K562 (cell line): ENCODE results near the gene CDC25B.

ENCODE experiments used
- CREB3 ChIP-seq: fragments of 450-650 bp; conservative IDR thresholded peaks from 2 replicates; pipeline ENCODE4 v1.6.1; 2016; ENCODE audit warnings: missing genetic modification characterization, low read depth, mild to moderate bottlenecking, missing compliant biosample characterization, moderate library complexity
- ELK1 ChIP-seq: sonication (generic); formaldehyde crosslinking; IDR thresholded peaks from 2 replicates; pipeline ENCODE4 v1.8.1; 2022; ENCODE audit warnings: missing genetic modification reagents
- LEF1 ChIP-seq: fragments of 450-650 bp; IDR thresholded peaks from 2 replicates; pipeline ENCODE4 v1.6.1; 2016; ENCODE audit warnings: mild to moderate bottlenecking
- PHB ChIP-seq: fragments of 250-450 bp; sonication (Bioruptor Pico); IDR thresholded peaks from 2 replicates; pipeline ENCODE4 v1.5.0; 2021
- PRMT5 ChIP-seq: sonication (generic); formaldehyde crosslinking; IDR thresholded peaks from 2 replicates; pipeline ENCODE4 v1.5.0; 2020; ENCODE audit warnings: missing genetic modification reagents
- RAD21 ChIP-seq, 2 experiments: fragments of 250-450 bp in 1 of 2; fragments of 450-650 bp in 1 of 2; sonication (Bioruptor Pico) in 1 of 2; formaldehyde crosslinking in 1 of 2; IDR thresholded peaks in 1 of 2; conservative IDR thresholded peaks in 1 of 2; 2 replicates each; pipeline versions ENCODE4 v1.4.0 to v1.8.0; 2020 to 2022; ENCODE audit warnings: mild to moderate bottlenecking in 2 of 2, moderate library complexity in 1 of 2
- TCF7 ChIP-seq: sonication (generic); IDR thresholded peaks from 2 replicates; pipeline ENCODE4 v1.6.1; 2016; ENCODE audit warnings: antibody characterized with exemption, borderline replicate concordance
- TF ChIP-seq, protein P1 (sequence below), 3 experiments: IDR thresholded peaks in 2 of 3; conservative IDR thresholded peaks in 1 of 3; 2 replicates each; pipeline ENCODE4 v1.5.1; 2011 to 2012; ENCODE audit warnings: low read length in 3 of 3, mild to moderate bottlenecking in 3 of 3, control low read depth in 2 of 3, improper control_type of control experiment in 1 of 3, inconsistent platforms in 1 of 3, low read depth in 1 of 3, mixed read lengths in 1 of 3, moderate library complexity in 1 of 3; ENCODE audit not compliant: insufficient read depth in 2 of 3

DNA sequence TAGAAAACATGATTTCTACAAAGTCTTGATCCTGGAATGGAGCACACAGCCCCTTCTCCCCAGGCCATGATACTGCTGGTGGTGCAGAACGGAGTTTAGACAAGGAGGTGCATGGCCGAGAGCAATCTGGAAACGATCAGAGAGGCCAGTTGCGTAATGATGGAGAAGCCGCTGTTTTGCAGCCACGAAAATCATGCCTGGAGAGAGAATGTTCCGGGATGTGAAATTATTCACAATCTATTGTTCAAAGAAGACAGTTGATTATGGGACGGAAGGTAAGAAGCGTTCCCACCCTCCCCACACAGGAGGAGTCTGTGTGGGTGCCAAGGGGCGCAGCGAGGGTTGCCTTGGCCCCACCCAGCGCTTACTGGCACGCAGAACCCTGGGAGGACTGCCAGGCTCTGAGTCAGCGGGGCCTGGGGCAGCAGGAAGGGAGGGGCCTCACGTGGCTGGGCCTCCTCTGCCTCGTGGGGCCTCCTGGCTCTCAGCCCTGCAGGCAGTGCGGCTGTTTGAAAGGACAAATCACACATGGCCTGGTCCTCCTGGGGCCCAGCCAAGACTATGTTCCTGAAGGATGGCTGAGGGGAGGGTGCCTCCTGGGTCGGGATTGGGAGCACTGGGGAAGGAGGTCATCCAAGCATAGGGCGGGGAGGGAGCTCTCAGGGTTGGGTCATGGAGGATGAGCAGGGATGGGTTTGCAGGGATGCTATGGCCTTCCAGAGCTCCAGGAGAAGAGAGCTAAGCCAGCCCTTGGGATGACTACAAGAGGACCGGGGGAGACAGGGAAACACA, 15.6 kb downstream of the CDC25B start:
- TF ChIP-seq LEF1: no peak
- TF ChIP-seq ELK1: no peak
- no peak for TF ChIP-seq PRMT5
- TF ChIP-seq, protein P1, sequence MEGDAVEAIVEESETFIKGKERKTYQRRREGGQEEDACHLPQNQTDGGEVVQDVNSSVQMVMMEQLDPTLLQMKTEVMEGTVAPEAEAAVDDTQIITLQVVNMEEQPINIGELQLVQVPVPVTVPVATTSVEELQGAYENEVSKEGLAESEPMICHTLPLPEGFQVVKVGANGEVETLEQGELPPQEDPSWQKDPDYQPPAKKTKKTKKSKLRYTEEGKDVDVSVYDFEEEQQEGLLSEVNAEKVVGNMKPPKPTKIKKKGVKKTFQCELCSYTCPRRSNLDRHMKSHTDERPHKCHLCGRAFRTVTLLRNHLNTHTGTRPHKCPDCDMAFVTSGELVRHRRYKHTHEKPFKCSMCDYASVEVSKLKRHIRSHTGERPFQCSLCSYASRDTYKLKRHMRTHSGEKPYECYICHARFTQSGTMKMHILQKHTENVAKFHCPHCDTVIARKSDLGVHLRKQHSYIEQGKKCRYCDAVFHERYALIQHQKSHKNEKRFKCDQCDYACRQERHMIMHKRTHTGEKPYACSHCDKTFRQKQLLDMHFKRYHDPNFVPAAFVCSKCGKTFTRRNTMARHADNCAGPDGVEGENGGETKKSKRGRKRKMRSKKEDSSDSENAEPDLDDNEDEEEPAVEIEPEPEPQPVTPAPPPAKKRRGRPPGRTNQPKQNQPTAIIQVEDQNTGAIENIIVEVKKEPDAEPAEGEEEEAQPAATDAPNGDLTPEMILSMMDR (IDR thresholded peaks at IDR 0.05 in 2 of 3, conservative IDR thresholded peaks at IDR 0.05 in 1 of 3; ENCODE audit: insufficient read depth in 2 of 3, low read depth in 1 of 3, low read length in 3 of 3): no peak
- TF ChIP-seq TCF7: no peak
- TF ChIP-seq CREB3: no peak
- TF ChIP-seq PHB (CRISPR knock-in tag): no peak
- no peak for TF ChIP-seq RAD21 (CRISPR knock-in tag; conservative IDR thresholded peaks at IDR 0.05 in 1 of 2, IDR thresholded peaks at IDR 0.05 in 1 of 2)
